Neural progenitor cell (in vitro differentiated cells): ENCODE measurements around the gene PSMD2. TPM values are rescaled to one million over a fixed set of nuclear protein-coding genes. Genes with fewer than 3 reads are reported as not detected.

Experiments
- DNase-seq: peaks from one replicate; pipeline ENCODE4 v3.0.0-alpha.2; 2016; ENCODE audit warnings: low spot score
- H2AFZ ChIP-seq: fragments of 200-600 bp; sonication (generic); replicated peaks from 2 replicates; pipeline ENCODE4 v1.6.1; 2016; ENCODE audit warnings: antibody characterized with exemption
- H3F3A ChIP-seq: fragments of 200-600 bp; sonication (generic); 2 replicates; pipeline ENCODE4 v1.6.1; 2016; ENCODE audit warnings: antibody characterized with exemption, low read depth
- H3K27ac ChIP-seq: fragments of 200-600 bp; sonication (generic); 2 replicates; pipeline ENCODE4 v1.5.1; 2016; ENCODE audit warnings: mild to moderate bottlenecking
- H3K27me3 ChIP-seq: fragments of 200-600 bp; sonication (generic); 2 replicates; pipeline ENCODE4 v1.6.1; 2016; ENCODE audit warnings: mild to moderate bottlenecking, moderate library complexity
- H3K36me3 ChIP-seq: fragments of 200-600 bp; sonication (generic); 2 replicates; pipeline ENCODE4 v1.5.1; 2016
- H3K4me1 ChIP-seq: fragments of 200-600 bp; sonication (generic); 2 replicates; pipeline ENCODE4 v1.6.1; 2016; ENCODE audit warnings: mixed run types
- H3K4me2 ChIP-seq: fragments of 200-600 bp; sonication (generic); 2 replicates; pipeline ENCODE4 v1.6.1; 2016
- H3K4me3 ChIP-seq: fragments of 200-600 bp; sonication (generic); 2 replicates; pipeline ENCODE4 v1.5.1; 2016
- H3K79me2 ChIP-seq: fragments of 200-600 bp; sonication (generic); 2 replicates; pipeline ENCODE4 v1.6.1; 2016; ENCODE audit warnings: low read depth
- H3K9ac ChIP-seq: fragments of 200-600 bp; sonication (generic); 2 replicates; pipeline ENCODE4 v1.6.1; 2016
- H3K9me3 ChIP-seq: fragments of 200-600 bp; sonication (generic); 2 replicates; pipeline ENCODE4 v1.5.1; 2016; ENCODE audit warnings: low read depth
- H4K20me1 ChIP-seq: fragments of 200-600 bp; sonication (generic); 2 replicates; pipeline ENCODE4 v1.6.1; 2016; ENCODE audit warnings: low read depth
- H3K27ac Mint-ChIP-seq: 3 replicates; pipeline ENCODE4 v1.8.0; 2021; ENCODE audit warnings: mixed read lengths
- H3K27me3 Mint-ChIP-seq: 2 replicates; pipeline ENCODE4 v1.8.0; 2022; ENCODE audit warnings: low read depth, mild to moderate bottlenecking, inconsistent platforms, moderate library complexity, mixed read lengths; ENCODE audit not compliant: insufficient read depth
- H3K36me3 Mint-ChIP-seq: 3 replicates; pipeline ENCODE4 v1.8.0; 2021; ENCODE audit warnings: mixed read lengths
- H3K4me1 Mint-ChIP-seq: 3 replicates; pipeline ENCODE4 v1.8.0; 2021; ENCODE audit warnings: mixed read lengths
- H3K4me3 Mint-ChIP-seq: 3 replicates; pipeline ENCODE4 v1.8.0; 2021; ENCODE audit warnings: mild to moderate bottlenecking, moderate library complexity, mixed read lengths
- H3K9me3 Mint-ChIP-seq: 3 replicates; pipeline ENCODE4 v1.8.0; 2020; ENCODE audit warnings: mixed read lengths
- CTCF ChIP-seq: fragments of 200-600 bp; sonication (generic); IDR thresholded peaks from 2 replicates; pipeline ENCODE4 v1.5.1; 2017; ENCODE audit warnings: antibody characterized with exemption, mild to moderate bottlenecking
- EZH2 ChIP-seq: fragments of 200-600 bp; sonication (generic); IDR thresholded peaks from 2 replicates; pipeline ENCODE4 v1.6.1; 2017; ENCODE audit warnings: antibody characterized with exemption, mild to moderate bottlenecking, moderate library complexity
- EZH2phosphoT487 ChIP-seq: fragments of 200-600 bp; sonication (generic); IDR thresholded peaks from 2 replicates; pipeline ENCODE4 v1.6.1; 2017; ENCODE audit warnings: antibody characterized with exemption
- total RNA-seq: library from RNA; depleted of rRNA; stranded (reverse); fragments of >200 nt; gene quantifications from 2 replicates; pipeline ENCODE4 v1.2.3, GENCODE V29; 2015; ENCODE audit warnings: low replicate concordance

The PSMD2 gene
- total RNA-seq, 1 donor from 2014 or later, result 234 TPM

- Histone ChIP-seq H3F3A (no peaks in the 10 kb centered on the region), H3K27ac (no peak overlapping the region), H3K27me3 (peaks cover 54% of the 10 kb centered on the region), H3K79me2 (no peaks in the 10 kb centered on the region), H4K20me1 (no peaks in the 10 kb centered on the region), H3K4me3 (no peak overlapping the region), H3K9ac (no peak overlapping the region), H3K9me3 (no peaks in the 10 kb centered on the region), H3K4me2 (no peak overlapping the region), H2AFZ (no peak overlapping the region), H3K4me1 (no peaks in the 10 kb centered on the region), H3K36me3 (no peaks in the 10 kb centered on the region)
- peak overlapping the region; percentile 25 for H3K4me3 Mint-ChIP-seq
- H3K9me3 Mint-ChIP-seq, result no peaks in the 10 kb centered on the region
- no peaks in the 10 kb centered on the region for H3K36me3 Mint-ChIP-seq
- DNase-seq, result no peak
- TF ChIP-seq EZH2 (no peak), CTCF (no peak), EZH2phosphoT487 (no peak)
- H3K4me1 Mint-ChIP-seq, result peaks cover 9% of the 10 kb centered on the region
- H3K27me3 Mint-ChIP-seq, result peaks cover 33% of the 10 kb centered on the region
- no peak overlapping the region for H3K27ac Mint-ChIP-seq
Observed at GRCh38 chr3:184277366-184277765, 21.7 kb upstream of the PSMD2 start.

- TF ChIP-seq CTCF (no peak), EZH2phosphoT487 (no peak), EZH2 (no peak)
- peaks cover 6% of the 10 kb centered on the region for H3K4me1 Mint-ChIP-seq
- H3K4me3 Mint-ChIP-seq, result no peak overlapping the region
- H3K4me3 ChIP-seq, result no peak overlapping the region
- no peak overlapping the region for H3K27ac Mint-ChIP-seq
- H3K4me2 ChIP-seq, result no peak overlapping the region
- H3K27me3 ChIP-seq, result peaks cover 7% of the 10 kb centered on the region
- H3K9me3 Mint-ChIP-seq, result no peaks in the 10 kb centered on the region
- no peaks in the 10 kb centered on the region for H3F3A ChIP-seq
- H3K9me3 ChIP-seq, result no peaks in the 10 kb centered on the region
- no peak for DNase-seq
- no peaks in the 10 kb centered on the region for H3K79me2 ChIP-seq
- H3K36me3 ChIP-seq, result no peaks in the 10 kb centered on the region
- H3K4me1 ChIP-seq, result no peaks in the 10 kb centered on the region
- H3K9ac ChIP-seq, result no peak overlapping the region
- no peak overlapping the region for H2AFZ ChIP-seq
- no peaks in the 10 kb centered on the region for H4K20me1 ChIP-seq
- H3K27ac ChIP-seq, result no peak overlapping the region
- H3K27me3 Mint-ChIP-seq, result peaks cover 25% of the 10 kb centered on the region
- no peaks in the 10 kb centered on the region for H3K36me3 Mint-ChIP-seq
Observed at GRCh38 chr3:184282941-184283340, 16.1 kb upstream of the PSMD2 start.

GRCh38 chr3:184283681-184284080 is 15.4 kb upstream of the PSMD2 start:
- no peak overlapping the region for H2AFZ ChIP-seq
- no peak overlapping the region for H3K9ac ChIP-seq
- DNase-seq, result no peak
- H3K9me3 ChIP-seq, result no peaks in the 10 kb centered on the region
- H4K20me1 ChIP-seq, result no peaks in the 10 kb centered on the region
- no peak overlapping the region for H3K27ac Mint-ChIP-seq
- H3K27ac ChIP-seq, result no peak overlapping the region
- TF ChIP-seq EZH2 (no peak), EZH2phosphoT487 (no peak), CTCF (no peak)
- no peak overlapping the region for H3K4me3 ChIP-seq
- H3K27me3 Mint-ChIP-seq, result peaks cover 20% of the 10 kb centered on the region
- no peak overlapping the region for H3K4me2 ChIP-seq
- H3K79me2 ChIP-seq, result no peaks in the 10 kb centered on the region
- no peak overlapping the region for H3K4me3 Mint-ChIP-seq
- H3K27me3 ChIP-seq, result peaks cover 7% of the 10 kb centered on the region
- H3K4me1 Mint-ChIP-seq, result peaks cover 6% of the 10 kb centered on the region
- no peaks in the 10 kb centered on the region for H3K9me3 Mint-ChIP-seq
- H3K4me1 ChIP-seq, result no peaks in the 10 kb centered on the region
- H3K36me3 ChIP-seq, result no peaks in the 10 kb centered on the region
- no peaks in the 10 kb centered on the region for H3K36me3 Mint-ChIP-seq
- no peaks in the 10 kb centered on the region for H3F3A ChIP-seq

- no peaks in the 10 kb centered on the region for H3K79me2 ChIP-seq
- no peaks in the 10 kb centered on the region for H3K4me1 ChIP-seq
- no peak overlapping the region for H3K4me3 ChIP-seq
- H3K27me3 Mint-ChIP-seq, result peaks cover 19% of the 10 kb centered on the region
- H3K9me3 Mint-ChIP-seq, result no peaks in the 10 kb centered on the region
- H3K4me2 ChIP-seq, result no peak overlapping the region
- H3K36me3 ChIP-seq, result no peaks in the 10 kb centered on the region
- H3K4me3 Mint-ChIP-seq, result peak overlapping the region; percentile 7
- H3K9ac ChIP-seq, result no peak overlapping the region
- no peaks in the 10 kb centered on the region for H3K36me3 Mint-ChIP-seq
- H3K9me3 ChIP-seq, result no peaks in the 10 kb centered on the region
- TF ChIP-seq EZH2phosphoT487, result no peak
- TF ChIP-seq CTCF, result peak; percentile 70
- peak; percentile 88 for DNase-seq
- no peaks in the 10 kb centered on the region for H3F3A ChIP-seq
- no peaks in the 10 kb centered on the region for H4K20me1 ChIP-seq
- no peak overlapping the region for H3K27ac Mint-ChIP-seq
- H3K27ac ChIP-seq, result no peak overlapping the region
- peaks cover 6% of the 10 kb centered on the region for H3K27me3 ChIP-seq
- peaks cover 6% of the 10 kb centered on the region for H3K4me1 Mint-ChIP-seq
- H2AFZ ChIP-seq, result no peak overlapping the region
Observed at GRCh38 chr3:184284696-184285095, 14.3 kb upstream of the PSMD2 start.
